Measurements from ENCODE around the gene OSMR.

GRCh38 chr5:38846379-38847011 is 683 bp downstream of the OSMR start:
- no peak for TF ChIP-seq POLR2AphosphoS5 (IDR thresholded peaks at IDR 0.05; ENCODE audit: insufficient read depth, low read depth, low read length)
- no peak for TF ChIP-seq POLR2A (IDR thresholded peaks at IDR 0.05; ENCODE audit: low read depth, low read length)
- TF ChIP-seq MAX (IDR thresholded peaks at IDR 0.05; ENCODE audit: insufficient read depth, insufficient read length): no peak
- peak; percentile 57 for TF ChIP-seq EZH2 (IDR thresholded peaks at IDR 0.05; ENCODE audit: borderline replicate concordance, low read depth, low read length, severe bottlenecking)
